ENCODE measurements around the gene FGGY.
"Not testable (repeated sequence)": the region's sequence is repeated elsewhere in the genome, so short reads cannot be mapped to it uniquely, and the experiment has no call there.

Gene FGGY, protein sequence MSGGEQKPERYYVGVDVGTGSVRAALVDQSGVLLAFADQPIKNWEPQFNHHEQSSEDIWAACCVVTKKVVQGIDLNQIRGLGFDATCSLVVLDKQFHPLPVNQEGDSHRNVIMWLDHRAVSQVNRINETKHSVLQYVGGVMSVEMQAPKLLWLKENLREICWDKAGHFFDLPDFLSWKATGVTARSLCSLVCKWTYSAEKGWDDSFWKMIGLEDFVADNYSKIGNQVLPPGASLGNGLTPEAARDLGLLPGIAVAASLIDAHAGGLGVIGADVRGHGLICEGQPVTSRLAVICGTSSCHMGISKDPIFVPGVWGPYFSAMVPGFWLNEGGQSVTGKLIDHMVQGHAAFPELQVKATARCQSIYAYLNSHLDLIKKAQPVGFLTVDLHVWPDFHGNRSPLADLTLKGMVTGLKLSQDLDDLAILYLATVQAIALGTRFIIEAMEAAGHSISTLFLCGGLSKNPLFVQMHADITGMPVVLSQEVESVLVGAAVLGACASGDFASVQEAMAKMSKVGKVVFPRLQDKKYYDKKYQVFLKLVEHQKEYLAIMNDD

DNA sequence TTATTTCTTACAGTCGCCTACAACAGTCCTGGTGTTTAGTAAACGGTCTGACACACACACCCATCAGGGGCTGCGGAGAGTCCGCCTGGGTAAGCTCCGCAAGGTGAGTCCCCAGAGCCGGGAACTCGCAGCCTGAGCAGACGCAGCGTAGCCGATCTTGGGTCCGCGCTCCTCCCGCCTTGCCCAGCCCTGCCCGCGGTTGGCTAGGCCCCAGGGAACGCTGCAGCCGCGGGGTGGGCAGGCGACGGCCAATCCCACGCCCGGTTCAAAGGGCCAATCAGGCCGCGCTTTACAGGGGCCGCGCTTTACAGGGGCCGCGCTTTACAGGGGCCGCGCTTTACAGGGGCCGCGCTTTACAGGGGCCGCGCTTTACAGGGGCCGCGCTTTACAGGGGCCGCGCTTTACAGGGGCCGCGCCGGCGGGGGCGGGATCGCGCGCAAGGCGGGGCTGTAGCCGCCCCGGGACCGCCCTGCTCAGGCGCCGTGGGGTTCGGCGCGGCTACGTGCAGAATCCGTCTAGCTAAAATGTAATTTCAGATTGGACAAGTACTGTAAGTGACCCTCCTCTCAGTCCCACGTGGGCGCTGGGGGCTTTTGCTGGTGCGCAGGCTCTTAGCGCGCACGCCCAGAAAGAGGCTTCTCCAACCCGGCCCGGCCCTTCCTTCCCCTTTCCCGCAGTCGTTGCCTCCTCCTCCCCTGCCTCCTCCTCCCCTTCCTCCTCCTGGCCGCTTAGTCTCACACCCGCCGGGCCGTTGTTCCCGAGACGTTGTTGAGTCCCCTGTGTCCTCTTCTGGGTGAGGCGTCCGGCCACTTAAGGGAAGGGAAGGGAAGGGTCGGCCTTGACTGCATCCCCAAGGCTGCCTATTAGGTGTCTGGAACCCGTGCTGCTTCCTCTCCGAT lies at the start of gene FGGY:
FGGY (plus strand) TSS at position 737 of the 899 bp plus-strand sequence. CDS start 24,456 bp downstream, outside the sequence.
- in situ Hi-C loops (cut with MboI; ENCODE audit: low sequenced_read_pairs): no loop called here

DNA sequence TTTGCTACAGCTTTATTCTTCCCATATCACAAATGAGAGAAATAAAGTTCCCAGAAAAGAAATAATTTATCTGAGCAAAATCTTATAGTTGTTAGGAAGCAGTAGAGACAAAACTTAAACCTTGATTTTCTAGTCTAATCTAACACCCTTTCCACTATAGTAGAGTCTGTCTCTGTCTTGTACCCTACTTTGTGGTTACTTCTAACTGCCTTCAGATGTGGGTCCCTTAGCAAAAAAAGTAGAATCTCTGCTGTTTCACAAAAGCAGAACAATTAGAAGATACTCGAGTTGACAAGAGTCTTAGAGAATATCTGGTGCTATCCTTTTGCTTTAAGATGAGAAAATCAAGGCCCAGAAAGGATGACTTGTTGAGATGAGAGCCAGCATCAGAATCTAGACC lies 48.1 kb upstream of the FGGY start:
- in situ Hi-C loops (cut with MboI; ENCODE audit: low sequenced_read_pairs): no loop called here

DNA sequence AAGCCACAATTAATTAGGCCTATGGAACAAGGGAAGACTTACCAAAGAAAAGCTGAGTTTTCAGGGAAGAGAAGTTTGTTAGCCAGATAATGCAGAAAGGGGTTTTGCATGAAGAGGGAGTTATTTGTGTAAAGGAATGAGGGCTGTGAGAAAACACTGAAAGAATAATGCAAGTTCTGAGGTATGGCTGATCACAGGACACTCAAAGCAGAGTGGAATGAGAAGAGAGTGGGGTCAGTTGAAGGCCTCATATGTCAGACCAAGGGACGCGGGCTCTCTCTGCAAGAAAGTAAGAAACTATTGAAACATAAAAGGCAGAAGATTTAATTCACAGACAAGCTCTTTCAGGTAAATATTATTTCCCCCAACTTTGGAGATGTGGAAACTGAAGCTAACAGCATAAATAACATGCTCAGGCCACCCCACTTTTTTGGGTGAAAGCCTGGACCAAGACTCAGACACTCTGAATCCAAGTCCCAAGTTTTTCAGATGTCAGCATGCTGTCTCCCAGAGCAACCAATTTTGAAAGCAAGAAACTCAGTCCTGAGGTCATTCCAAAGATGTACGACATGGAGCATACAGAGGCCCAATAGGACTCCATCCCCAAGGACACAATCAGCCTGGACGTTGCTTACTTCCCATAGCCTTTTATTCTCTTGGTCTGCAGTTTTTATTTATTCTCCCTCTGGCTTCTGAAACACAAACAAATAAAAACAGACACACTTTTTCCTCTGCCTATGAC lies 47.3 kb upstream of the FGGY start:
- in situ Hi-C loops (cut with MboI; ENCODE audit: low sequenced_read_pairs): no loop called here

DNA sequence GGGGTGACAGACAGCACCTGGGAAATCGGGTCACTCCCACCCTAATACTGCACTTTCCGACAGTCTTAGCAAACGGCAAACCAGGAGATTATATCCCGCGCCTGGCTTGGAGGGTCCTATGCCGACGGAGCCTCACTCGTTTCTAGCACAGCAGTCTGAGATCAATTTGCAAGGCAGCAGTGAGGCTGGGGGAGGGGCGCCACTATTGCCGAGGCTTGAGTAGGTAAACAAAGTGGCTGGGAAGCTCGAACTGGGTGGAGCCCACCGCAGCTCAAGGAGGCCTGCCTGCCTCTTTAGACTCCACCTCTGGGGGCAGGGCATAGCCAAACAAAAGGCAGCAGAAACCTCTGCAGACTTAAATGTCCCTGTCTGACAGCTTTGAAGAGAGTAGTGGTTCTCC lies 45.8 kb upstream of the FGGY start:
- in situ Hi-C loops (cut with MboI; ENCODE audit: low sequenced_read_pairs): not testable (repeated sequence)

DNA sequence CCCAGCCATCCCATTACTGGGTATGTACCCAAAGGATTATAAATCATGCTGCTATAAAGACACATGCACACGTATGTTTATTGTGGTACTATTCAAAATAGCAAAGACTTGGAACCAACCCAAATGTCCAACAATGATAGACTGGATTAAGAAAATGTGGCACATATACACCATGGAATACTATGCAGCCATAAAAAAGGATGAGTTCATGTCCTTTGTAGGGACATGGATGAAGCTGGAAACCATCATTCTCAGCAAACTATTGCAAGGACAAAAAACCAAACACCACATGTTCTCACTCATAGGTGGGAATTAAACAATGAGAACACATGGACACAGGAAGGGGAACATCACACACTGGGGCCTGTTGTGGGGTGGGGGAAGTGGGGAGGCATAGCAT lies 40.5 kb upstream of the FGGY start:
- in situ Hi-C loops (cut with MboI; ENCODE audit: low sequenced_read_pairs): not testable (repeated sequence)

DNA sequence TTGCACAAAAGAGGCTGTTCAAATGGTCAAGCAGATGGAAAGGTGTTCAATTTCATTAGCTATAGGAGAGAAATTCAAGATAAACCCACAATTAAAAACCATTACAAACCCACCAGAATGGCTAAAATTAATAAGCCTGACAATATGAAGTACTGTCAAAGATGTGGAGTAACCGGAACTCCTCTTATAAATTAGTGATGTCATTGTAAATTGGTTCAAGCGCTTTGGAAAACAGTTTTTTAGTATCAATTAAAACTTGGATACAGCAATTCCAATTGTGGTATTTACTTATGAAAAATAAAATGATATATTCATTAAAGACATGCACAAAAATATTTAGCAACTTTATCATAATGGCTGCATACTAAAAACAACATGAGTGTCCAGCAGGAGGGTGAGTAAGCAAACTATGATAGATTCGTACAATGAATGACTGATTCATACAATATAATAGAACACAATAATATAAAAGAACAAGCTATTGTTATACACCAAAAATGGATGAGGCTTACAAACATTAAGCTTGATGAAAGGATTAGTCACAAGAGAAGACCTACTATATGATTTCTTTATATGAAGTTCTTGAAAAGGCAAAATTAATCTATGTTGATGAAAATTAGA lies 38.4 kb upstream of the FGGY start:
- in situ Hi-C loops (cut with MboI; ENCODE audit: low sequenced_read_pairs): no loop called here

DNA sequence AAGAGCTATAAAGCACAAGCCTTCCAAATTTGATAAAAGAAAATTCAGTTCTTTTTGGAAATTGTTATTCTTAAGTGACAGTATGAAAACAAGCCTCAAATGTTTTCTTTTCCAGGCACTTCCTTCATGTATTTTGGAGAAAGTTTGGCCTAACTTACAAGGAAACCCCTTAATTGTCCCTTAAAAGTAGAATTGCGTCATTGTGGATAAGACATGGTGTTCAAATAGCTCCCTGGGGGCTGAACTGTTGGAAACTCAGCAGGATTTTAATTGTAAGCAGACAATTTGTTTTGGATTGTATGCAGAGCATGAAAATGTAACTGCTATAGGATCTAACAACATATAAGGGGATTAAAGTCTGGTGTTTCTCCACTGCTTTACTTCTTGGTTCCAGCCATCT lies 35.4 kb upstream of the FGGY start:
- in situ Hi-C loops (cut with MboI; ENCODE audit: low sequenced_read_pairs): no loop called here

DNA sequence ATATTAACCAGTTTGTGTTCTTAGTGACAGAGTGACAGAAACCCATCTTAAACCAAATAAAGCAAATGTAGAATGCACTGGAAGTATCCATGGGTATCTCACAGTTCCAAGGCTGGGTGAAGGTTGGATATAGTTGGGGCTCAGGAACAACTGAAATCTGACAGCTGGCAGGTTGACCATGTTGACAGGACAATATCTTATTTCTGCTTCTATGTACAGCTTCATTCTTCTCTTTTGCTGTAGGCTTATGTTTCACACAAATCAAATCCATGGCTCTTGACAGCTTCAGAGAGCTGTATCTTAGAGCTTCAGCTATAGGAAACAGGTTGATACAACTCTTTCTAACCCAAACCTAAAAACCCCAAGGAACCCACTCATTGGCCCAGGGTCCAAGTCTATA lies 34.3 kb upstream of the FGGY start:
- in situ Hi-C loops (cut with MboI; ENCODE audit: low sequenced_read_pairs): no loop called here

DNA sequence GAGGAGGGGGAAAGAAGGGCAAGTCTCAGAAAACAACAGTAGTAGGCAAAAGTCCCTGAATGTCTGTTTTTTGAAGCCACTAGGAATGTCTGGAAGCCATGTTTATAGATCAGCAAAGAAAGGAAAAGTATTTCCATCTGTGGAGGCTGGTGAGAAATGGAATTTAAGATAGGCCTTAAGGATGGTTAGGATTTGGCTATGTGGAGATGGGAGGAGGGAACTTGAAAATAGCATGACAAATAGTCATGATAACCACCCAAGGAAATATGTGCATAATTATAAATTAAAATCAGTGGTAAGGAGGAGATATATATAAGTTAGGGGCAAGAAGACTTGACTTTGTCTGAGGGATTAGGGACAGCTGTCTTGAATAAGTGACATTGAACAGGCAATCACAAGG lies 33.8 kb upstream of the FGGY start:
- in situ Hi-C loops (cut with MboI; ENCODE audit: low sequenced_read_pairs): no loop called here

DNA sequence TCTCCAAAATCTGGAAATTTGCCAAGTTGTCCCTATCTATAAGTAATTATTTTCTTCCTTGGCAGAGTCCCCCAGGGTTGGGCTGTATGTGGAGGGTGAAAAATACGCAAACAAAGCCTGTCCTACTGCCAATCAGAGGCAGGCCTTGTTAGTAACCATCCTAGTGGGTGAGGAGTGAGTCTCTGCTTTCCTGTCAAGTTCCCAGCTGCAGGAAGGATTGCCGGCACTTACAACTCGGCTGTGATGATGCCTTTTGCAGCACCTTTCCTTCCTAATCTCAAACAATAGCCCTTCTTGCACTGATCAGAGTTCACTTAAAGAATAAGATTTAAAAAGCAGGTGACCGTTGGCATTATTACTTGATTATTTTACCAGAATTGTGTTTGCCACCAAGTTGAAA lies 31.3 kb upstream of the FGGY start:
- in situ Hi-C loops (cut with MboI; ENCODE audit: low sequenced_read_pairs): no loop called here

DNA sequence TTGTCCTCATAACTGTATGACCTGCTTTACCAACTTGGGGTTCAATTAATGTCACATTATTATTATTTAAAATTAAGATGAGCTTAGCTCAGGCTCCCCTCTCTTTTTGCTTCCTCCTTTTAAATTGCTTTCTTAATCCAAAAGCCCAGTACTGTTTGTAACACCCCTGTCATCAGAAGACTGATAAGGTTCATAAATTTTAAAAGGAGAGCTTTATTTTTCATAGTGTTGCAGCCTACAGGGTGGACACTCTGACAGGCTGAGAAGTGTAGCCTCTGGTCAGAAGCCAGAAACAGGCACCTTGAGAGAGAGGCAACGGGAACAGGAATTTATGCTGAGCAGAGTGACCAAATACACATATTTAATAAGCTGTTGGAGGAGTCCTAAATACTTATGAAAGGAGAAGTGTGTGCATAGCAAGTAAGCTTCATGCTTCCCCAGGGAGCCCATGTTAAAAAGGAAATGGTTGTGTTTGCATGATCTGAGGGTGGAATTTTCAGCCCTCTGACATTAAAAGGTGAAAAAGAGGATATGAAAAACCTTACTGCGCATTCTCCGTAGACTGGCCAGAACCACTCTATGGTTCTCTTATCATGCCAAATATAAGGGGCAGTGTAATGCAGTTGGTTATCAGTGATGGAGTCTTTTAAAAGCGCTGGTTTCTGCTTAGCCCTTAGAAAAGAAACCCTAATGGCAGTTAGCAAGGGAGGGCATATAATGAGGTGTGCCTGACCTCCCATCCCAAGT lies 30.5 kb upstream of the FGGY start:
- in situ Hi-C loops (cut with MboI; ENCODE audit: low sequenced_read_pairs): no loop called here

DNA sequence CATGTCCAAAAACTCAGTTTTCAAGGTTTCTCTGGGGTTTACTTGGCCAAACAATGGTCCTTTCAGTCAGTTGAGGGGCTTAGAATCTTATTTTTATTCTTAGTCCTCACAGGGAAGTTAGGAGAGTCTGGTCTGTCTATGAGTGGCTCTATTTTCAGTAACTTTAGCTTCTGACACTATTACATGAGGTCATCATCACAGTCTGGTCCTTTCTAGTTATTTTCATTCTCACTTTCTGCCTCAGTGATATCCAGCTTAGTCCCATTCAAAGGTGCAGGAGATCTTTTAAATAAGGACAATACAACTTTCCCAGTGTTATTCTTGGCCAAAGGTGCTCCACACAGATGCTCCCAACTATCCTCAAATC lies 30.0 kb upstream of the FGGY start:
- in situ Hi-C loops (cut with MboI; ENCODE audit: low sequenced_read_pairs): no loop called here

DNA sequence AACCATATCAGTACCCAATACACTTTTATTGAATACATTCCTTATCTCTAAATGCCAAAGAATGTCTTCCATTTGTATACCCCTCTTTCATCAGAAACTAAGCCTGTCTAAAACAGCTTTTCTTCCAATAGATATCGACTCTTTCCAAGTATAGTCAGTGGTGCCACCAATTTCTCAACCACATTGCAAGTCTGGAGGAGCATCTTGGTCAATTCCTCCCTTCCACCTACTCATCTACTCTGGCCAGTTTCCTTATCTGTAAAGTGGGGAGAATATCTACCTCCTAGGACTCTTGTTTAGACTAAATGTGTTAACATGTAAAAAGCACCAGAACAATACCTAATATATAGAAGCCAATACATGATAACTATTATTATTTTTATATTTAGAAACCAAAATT lies 28.5 kb upstream of the FGGY start:
- in situ Hi-C loops (cut with MboI; ENCODE audit: low sequenced_read_pairs): no loop called here

DNA sequence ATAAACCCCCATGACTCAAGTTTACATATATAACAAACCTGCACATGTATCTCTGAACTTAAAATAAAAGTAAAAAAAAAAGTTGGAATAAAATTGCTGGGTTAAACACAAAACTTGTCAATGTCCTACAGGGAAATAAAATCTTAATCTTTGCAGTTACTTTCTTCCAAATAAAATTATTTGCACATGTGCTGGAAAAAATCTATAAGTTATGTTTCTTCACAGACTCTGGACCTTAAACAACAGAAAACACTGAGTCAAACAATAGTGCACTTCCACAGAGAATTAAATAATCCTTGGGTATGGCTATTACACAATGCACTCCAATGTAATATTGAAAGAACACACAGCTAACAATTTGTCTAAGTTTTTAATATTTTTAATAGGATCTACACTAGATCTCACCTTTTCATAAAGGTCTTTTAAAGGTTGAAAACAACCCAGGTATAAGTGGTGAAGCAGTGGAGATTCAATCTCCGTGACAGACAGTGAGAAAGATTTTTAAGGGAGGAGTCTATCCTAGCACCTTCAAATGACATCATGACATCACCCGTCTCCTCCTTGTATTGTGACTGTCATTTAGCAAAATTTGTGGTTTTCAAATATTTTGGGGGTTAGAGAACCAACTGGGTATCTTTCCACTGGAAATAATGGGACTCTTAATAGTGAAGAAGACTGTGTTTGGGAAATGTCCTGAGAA lies 25.2 kb upstream of the FGGY start:
- in situ Hi-C loops (cut with MboI; ENCODE audit: low sequenced_read_pairs): no loop called here

DNA sequence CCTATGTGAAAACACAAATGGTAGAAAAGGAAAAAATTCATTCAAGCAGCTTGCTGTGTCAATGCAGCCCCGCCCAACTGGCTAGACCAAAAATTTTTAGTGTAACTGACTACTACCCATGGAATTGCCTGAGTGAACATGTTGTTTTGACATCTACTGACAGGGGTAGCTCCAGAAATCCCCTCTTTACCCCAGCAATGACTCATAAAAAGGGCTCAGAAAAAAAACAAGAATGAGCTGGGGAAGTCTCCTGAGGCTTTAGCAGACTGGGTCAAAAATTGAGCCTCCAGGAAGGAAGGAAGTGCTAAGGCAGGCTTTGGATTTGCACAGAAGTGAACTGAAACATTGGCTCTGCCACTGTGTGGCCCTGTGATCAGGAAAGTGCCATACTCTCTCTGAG lies 24.4 kb upstream of the FGGY start:
- in situ Hi-C loops (cut with MboI; ENCODE audit: low sequenced_read_pairs): no loop called here

DNA sequence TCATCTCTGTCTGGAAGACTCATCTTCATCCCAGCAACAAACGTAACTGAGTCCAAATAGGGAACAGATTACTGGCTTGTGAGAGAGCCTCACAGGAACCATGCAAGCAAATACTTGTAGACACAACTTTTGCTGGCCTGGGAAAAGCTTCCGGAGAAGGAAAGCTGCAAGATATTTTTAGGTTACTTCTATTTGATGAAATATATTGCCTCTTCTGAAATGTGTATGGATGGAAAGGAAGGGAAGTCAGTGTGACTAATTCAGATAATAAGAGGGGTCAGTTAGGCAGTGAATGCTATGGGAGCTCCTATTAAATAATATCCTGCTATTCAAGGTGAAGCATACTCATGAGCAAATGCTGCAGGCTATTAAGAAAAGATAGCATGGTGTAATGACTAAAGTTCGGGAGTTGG lies 20.4 kb upstream of the FGGY start:
- in situ Hi-C loops (cut with MboI; ENCODE audit: low sequenced_read_pairs): no loop called here

DNA sequence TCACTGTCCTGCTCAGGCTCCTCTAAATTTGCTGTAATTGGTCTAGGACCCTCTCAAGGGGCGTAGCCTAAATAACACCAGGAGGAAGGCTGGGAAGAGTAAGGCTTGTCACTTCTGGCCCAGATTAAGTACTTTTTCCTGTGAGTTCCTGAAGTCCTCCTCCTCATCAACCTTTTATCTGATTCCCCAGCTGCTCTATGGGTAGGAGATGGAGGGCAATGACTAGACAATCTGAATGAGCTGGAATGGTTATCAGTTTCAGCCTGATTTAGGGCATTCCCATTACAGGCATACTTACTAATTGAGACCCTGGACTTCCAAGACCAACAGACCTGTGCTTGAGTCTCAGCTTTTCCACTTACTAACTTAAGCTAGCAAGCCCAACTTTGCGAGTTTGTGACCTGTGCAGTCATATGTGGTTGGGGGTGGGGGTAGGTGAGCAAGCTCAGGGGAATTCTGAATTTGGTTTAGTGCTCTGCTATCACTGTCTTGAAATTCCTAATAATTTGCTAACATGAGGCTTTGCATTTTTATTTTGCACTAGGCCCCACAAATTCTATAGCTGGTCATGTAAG lies 18.0 kb upstream of the FGGY start:
- in situ Hi-C loops (cut with MboI; ENCODE audit: low sequenced_read_pairs): no loop called here

DNA sequence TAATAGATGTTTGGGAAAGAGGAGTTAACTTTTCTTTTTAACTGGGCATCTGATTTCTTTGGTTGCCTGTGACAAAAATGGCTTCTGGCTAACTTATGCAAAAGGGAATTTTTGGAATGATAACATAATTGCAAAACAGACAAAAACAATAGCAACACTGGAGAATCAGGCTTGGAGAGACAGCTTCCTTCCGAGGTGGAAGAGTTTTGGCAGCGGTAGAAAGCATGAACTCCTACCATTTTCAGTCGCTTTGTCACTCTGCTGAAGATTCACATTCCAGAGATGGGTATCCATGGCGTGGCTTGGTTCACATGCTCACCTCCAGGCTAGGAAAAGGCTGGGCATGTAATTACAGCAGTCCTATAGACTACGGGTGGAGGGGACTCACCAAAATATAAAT lies 17.2 kb upstream of the FGGY start:
- in situ Hi-C loops (cut with MboI; ENCODE audit: low sequenced_read_pairs): no loop called here

DNA sequence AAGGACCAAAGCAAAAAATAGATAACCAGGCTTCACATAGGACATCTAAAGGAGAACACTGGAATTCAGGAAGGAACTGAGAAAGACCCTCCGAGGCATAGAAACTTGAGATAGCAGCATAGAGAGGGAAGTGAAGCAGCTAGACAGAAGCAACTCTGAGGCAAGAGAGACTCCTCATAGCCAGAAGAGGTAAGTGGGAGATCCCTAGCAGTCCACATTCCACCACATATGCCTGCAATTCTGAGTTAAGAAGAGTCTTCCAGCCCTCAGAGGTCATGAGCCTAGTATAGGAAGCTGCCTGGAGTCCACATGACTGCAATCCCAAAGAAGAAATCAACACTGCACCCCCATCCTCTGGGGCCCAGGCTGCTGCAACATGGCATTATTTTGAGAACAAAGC lies 13.9 kb upstream of the FGGY start:
- in situ Hi-C loops (cut with MboI; ENCODE audit: low sequenced_read_pairs): no loop called here
